KMS-11 (cell line): ENCODE data around the gene VWA3A.

ENCODE experiments used
- H2AFZ ChIP-seq: fragments of 200-600 bp; sonication (generic); 2 replicates; pipeline ENCODE4 v1.6.1; 2016; ENCODE audit warnings: antibody characterized with exemption, mixed run types, low read depth
- H3K27ac ChIP-seq: fragments of 200-600 bp; sonication (generic); 2 replicates; pipeline ENCODE4 v1.6.1; 2016; ENCODE audit warnings: mild to moderate bottlenecking, mixed run types
- H3K27me3 ChIP-seq: fragments of 200-600 bp; sonication (generic); 2 replicates; pipeline ENCODE4 v1.6.1; 2017; ENCODE audit warnings: mild to moderate bottlenecking, low read depth, mixed run types, moderate library complexity; ENCODE audit not compliant: insufficient read depth
- H3K36me3 ChIP-seq: fragments of 200-600 bp; sonication (generic); 2 replicates; pipeline ENCODE4 v1.6.1; 2017; ENCODE audit warnings: mild to moderate bottlenecking, mixed run types; ENCODE audit not compliant: insufficient read depth
- H3K4me1 ChIP-seq: fragments of 200-600 bp; sonication (generic); 2 replicates; pipeline ENCODE4 v1.6.1; 2016; ENCODE audit warnings: mild to moderate bottlenecking, low read depth, mixed run types; ENCODE audit not compliant: poor library complexity, severe bottlenecking
- H3K4me2 ChIP-seq: fragments of 200-600 bp; sonication (generic); 2 replicates; pipeline ENCODE4 v1.7.0; 2016; ENCODE audit warnings: mild to moderate bottlenecking, mixed run types
- H3K4me3 ChIP-seq: fragments of 200-600 bp; sonication (generic); IDR thresholded peaks from 2 replicates; pipeline ENCODE4 v1.6.1; 2017; ENCODE audit warnings: low read depth, low read length, mixed read lengths; ENCODE audit not compliant: insufficient read depth
- H3K79me2 ChIP-seq: fragments of 200-600 bp; sonication (generic); 2 replicates; pipeline ENCODE4 v1.6.1; 2016; ENCODE audit warnings: low read depth, mixed run types; ENCODE audit not compliant: insufficient read depth
- H3K9ac ChIP-seq: fragments of 200-600 bp; sonication (generic); 2 replicates; pipeline ENCODE4 v1.6.1; 2016; ENCODE audit warnings: mild to moderate bottlenecking, mixed run types
- H4K20me1 ChIP-seq: fragments of 200-600 bp; sonication (generic); 2 replicates; pipeline ENCODE4 v1.6.1; 2016; ENCODE audit warnings: mild to moderate bottlenecking, mixed run types; ENCODE audit not compliant: insufficient read depth
- CTCF ChIP-seq: fragments of 200-600 bp; sonication (generic); conservative IDR thresholded peaks from 2 replicates; pipeline ENCODE4 v1.6.1; 2017; ENCODE audit warnings: low read depth, mild to moderate bottlenecking, antibody characterized with exemption, low read length, moderate library complexity, mixed read lengths

The VWA3A gene

GRCh38 chr16:22053921-22054341, 38.4 kb upstream of the VWA3A start:
- Histone ChIP-seq H3K27ac (no peak overlapping the region), H3K36me3 (no peaks in the 10 kb centered on the region), H3K27me3 (no peaks in the 10 kb centered on the region), H3K79me2 (no peaks in the 10 kb centered on the region), H2AFZ (no peak overlapping the region), H3K9ac (no peak overlapping the region), H3K4me1 (peaks cover 12% of the 10 kb centered on the region), H3K4me3 (no peak overlapping the region), H3K4me2 (no peak overlapping the region), H4K20me1 (no peaks in the 10 kb centered on the region)
- no peak for TF ChIP-seq CTCF

- Histone ChIP-seq H3K4me1 (peaks cover 12% of the 10 kb centered on the region), H4K20me1 (no peaks in the 10 kb centered on the region), H3K36me3 (no peaks in the 10 kb centered on the region), H3K79me2 (no peaks in the 10 kb centered on the region), H3K4me2 (no peak overlapping the region), H3K27me3 (no peaks in the 10 kb centered on the region), H3K9ac (no peak overlapping the region), H3K27ac (no peak overlapping the region), H3K4me3 (no peak overlapping the region), H2AFZ (no peak overlapping the region)
- no peak for TF ChIP-seq CTCF
These were observed 37.3 kb upstream of the VWA3A start for GRCh38 chr16:22054847-22055590.

GRCh38 chr16:22055881-22056280, 36.5 kb upstream of the VWA3A start:
- Histone ChIP-seq H3K79me2 (no peaks in the 10 kb centered on the region), H2AFZ (no peak overlapping the region), H4K20me1 (no peaks in the 10 kb centered on the region), H3K36me3 (no peaks in the 10 kb centered on the region), H3K4me2 (no peak overlapping the region), H3K4me3 (no peak overlapping the region), H3K4me1 (peaks cover 12% of the 10 kb centered on the region), H3K27ac (no peak overlapping the region), H3K27me3 (no peaks in the 10 kb centered on the region), H3K9ac (no peak overlapping the region)
- TF ChIP-seq CTCF = no peak

- Histone ChIP-seq H3K27me3 (no peaks in the 10 kb centered on the region), H3K79me2 (no peaks in the 10 kb centered on the region), H4K20me1 (no peaks in the 10 kb centered on the region), H3K4me1 (no peaks in the 10 kb centered on the region), H3K36me3 (no peaks in the 10 kb centered on the region), H3K4me2 (no peak overlapping the region), H3K27ac (no peak overlapping the region), H2AFZ (no peak overlapping the region), H3K4me3 (no peak overlapping the region), H3K9ac (no peak overlapping the region)
- TF ChIP-seq CTCF = no peak
These were observed 28.4 kb upstream of the VWA3A start for GRCh38 chr16:22063888-22064467.
